Osteocyte (in vitro differentiated cells): ENCODE results near the gene C16orf96. TPM values are rescaled to one million over a fixed set of nuclear protein-coding genes. Genes with fewer than 3 reads are reported as not detected.

Experiments used
- DNase-seq: peaks from one replicate; pipeline ENCODE4 v3.0.0; 2021; ENCODE audit warnings: mixed read lengths; ENCODE audit not compliant: unreplicated experiment; ENCODE audit errors: extremely low spot score
- H3K27ac Mint-ChIP-seq: one replicate; pipeline ENCODE4 v1.8.0; 2021; ENCODE audit warnings: mild to moderate bottlenecking, mixed read lengths; ENCODE audit not compliant: unreplicated experiment
- H3K27me3 Mint-ChIP-seq: one replicate; pipeline ENCODE4 v1.8.0; 2021; ENCODE audit warnings: mixed read lengths; ENCODE audit not compliant: unreplicated experiment
- H3K36me3 Mint-ChIP-seq: one replicate; pipeline ENCODE4 v1.8.0; 2021; ENCODE audit warnings: mixed read lengths; ENCODE audit not compliant: unreplicated experiment
- H3K4me1 Mint-ChIP-seq: one replicate; pipeline ENCODE4 v1.8.0; 2021; ENCODE audit warnings: mixed read lengths; ENCODE audit not compliant: unreplicated experiment
- H3K4me3 Mint-ChIP-seq: one replicate; pipeline ENCODE4 v1.8.0; 2021; ENCODE audit warnings: mild to moderate bottlenecking, moderate library complexity, mixed read lengths; ENCODE audit not compliant: unreplicated experiment
- H3K9me3 Mint-ChIP-seq: one replicate; pipeline ENCODE4 v1.8.0; 2021; ENCODE audit warnings: mixed read lengths; ENCODE audit not compliant: unreplicated experiment
- total RNA-seq: library from RNA; stranded (reverse); gene quantifications from 2 replicates; pipeline ENCODE4 v1.2.1, GENCODE V29; 2021
- TF ChIP-seq, protein P1 (sequence below): fragments of 200-600 bp; sonication (generic); IDR thresholded peaks from 2 replicates; pipeline ENCODE4 v1.5.0; 2021; ENCODE audit warnings: antibody characterized with exemption, mild to moderate bottlenecking, moderate library complexity

The C16orf96 gene
- total RNA-seq, 1 donor from 2014 or later = 0.08 TPM

DNA sequence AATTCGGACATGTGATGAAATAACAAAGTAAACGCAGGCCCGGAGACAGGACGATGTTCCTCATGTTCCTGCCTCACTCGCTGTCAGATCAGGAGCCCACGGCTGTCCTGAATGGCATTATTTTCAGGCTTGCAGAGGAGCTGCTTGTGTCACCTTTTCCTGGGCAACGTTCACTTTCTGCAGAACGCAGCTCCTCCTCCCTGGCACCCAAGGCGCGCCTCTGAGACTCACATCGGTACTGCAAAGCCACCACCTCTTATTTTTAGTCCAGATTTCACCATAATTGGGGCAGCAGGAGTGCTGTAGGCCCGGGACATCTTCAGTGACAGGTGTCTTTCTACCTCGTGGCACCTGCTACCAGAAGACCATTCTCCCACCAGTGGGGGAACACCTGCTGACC lies 8.0 kb upstream of the C16orf96 start:
- no peak for DNase-seq
- no peaks in the 10 kb centered on the region for H3K9me3 Mint-ChIP-seq
- no peaks in the 10 kb centered on the region for H3K36me3 Mint-ChIP-seq
- H3K27ac Mint-ChIP-seq = no peak overlapping the region
- peaks cover 38% of the 10 kb centered on the region for H3K27me3 Mint-ChIP-seq
- TF ChIP-seq, protein P1, sequence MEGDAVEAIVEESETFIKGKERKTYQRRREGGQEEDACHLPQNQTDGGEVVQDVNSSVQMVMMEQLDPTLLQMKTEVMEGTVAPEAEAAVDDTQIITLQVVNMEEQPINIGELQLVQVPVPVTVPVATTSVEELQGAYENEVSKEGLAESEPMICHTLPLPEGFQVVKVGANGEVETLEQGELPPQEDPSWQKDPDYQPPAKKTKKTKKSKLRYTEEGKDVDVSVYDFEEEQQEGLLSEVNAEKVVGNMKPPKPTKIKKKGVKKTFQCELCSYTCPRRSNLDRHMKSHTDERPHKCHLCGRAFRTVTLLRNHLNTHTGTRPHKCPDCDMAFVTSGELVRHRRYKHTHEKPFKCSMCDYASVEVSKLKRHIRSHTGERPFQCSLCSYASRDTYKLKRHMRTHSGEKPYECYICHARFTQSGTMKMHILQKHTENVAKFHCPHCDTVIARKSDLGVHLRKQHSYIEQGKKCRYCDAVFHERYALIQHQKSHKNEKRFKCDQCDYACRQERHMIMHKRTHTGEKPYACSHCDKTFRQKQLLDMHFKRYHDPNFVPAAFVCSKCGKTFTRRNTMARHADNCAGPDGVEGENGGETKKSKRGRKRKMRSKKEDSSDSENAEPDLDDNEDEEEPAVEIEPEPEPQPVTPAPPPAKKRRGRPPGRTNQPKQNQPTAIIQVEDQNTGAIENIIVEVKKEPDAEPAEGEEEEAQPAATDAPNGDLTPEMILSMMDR = no peak
- no peak overlapping the region for H3K4me3 Mint-ChIP-seq
- H3K4me1 Mint-ChIP-seq = no peaks in the 10 kb centered on the region

DNA sequence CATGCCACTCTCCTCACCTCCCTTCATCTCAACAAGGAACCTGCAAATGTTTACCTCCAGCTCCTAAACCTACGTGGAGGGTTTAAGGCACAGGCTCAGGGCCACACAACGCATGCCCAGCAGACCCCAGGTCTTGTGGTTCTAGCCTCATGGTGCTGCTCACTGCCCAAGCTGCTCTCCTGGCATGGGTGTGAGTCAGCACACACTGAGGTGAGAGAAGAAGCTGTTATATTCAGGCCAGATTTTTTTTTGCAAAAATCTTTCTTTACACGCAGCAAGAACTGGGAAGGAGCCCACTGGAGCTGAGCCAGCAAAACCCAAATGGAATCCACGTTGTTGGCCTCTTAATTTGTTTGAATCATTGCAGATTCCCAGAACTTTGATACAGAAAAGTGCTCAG lies 5.5 kb upstream of the C16orf96 start:
- Mint-ChIP-seq H3K4me3 (no peak overlapping the region), H3K27me3 (peaks cover 31% of the 10 kb centered on the region), H3K36me3 (no peaks in the 10 kb centered on the region), H3K9me3 (no peaks in the 10 kb centered on the region), H3K4me1 (no peaks in the 10 kb centered on the region), H3K27ac (no peak overlapping the region)
- TF ChIP-seq, protein P1 = no peak
- DNase-seq = no peak

DNA sequence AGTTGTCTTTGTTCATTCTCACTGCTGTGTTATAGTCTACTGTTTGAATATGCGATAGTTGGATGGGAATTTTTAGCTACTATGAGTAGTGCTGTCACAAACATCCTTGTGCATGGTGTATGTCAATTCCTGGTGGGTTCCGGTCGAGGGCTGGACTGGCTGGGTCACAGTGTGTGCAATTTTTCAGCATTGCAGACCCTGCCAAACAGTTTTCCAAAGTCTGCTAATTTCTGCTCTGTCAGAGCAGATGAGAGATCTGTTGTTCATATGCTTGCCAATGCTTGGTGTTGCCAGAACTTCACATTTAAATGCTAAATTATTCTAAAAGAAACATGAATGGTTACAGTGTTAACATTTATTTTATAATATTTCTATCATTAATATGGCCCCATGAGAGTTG lies 3.6 kb upstream of the C16orf96 start:
- TF ChIP-seq, protein P1 = no peak
- no peaks in the 10 kb centered on the region for H3K36me3 Mint-ChIP-seq
- no peak overlapping the region for H3K27ac Mint-ChIP-seq
- peaks cover 24% of the 10 kb centered on the region for H3K27me3 Mint-ChIP-seq
- no peak overlapping the region for H3K4me3 Mint-ChIP-seq
- DNase-seq = no peak
- H3K4me1 Mint-ChIP-seq = no peaks in the 10 kb centered on the region
- no peaks in the 10 kb centered on the region for H3K9me3 Mint-ChIP-seq

- Mint-ChIP-seq H3K4me1 (no peaks in the 10 kb centered on the region), H3K27me3 (peaks cover 16% of the 10 kb centered on the region), H3K9me3 (no peaks in the 10 kb centered on the region), H3K4me3 (no peak overlapping the region), H3K27ac (no peak overlapping the region), H3K36me3 (no peaks in the 10 kb centered on the region)
- TF ChIP-seq, protein P1 = no peak
- DNase-seq = no peak
Observed at GRCh38 chr16:4556580-4556979, 440 bp downstream of the C16orf96 start.

DNA sequence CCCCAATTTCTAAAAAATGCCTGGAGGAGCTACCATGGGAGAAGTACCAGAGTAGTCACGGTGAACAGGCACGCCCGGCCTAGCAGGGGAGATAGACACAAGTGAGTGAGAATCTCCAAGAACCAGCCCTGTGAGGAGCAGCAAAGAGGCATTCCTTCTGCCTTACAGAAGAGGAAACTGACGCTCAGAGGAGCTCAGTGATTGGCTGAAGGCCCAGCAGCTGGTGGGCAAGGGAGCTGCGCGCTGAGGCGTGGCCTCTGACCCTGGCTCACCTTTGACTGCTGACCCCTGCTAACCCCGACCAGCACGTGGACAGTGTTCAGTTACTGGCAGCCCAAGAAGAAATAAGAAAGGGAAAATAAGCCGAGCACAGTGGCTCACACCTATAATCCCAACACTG lies 1.8 kb downstream of the C16orf96 start:
- no peaks in the 10 kb centered on the region for H3K4me1 Mint-ChIP-seq
- TF ChIP-seq, protein P1 = no peak
- peaks cover 8% of the 10 kb centered on the region for H3K27me3 Mint-ChIP-seq
- no peaks in the 10 kb centered on the region for H3K9me3 Mint-ChIP-seq
- DNase-seq = no peak
- H3K36me3 Mint-ChIP-seq = no peaks in the 10 kb centered on the region
- no peak overlapping the region for H3K27ac Mint-ChIP-seq
- H3K4me3 Mint-ChIP-seq = no peak overlapping the region
